ENCODE data around the gene TTC12. TPM values are rescaled to one million over a fixed set of nuclear protein-coding genes. Genes with fewer than 3 reads are reported as not detected.

Gene TTC12
- total and polyA plus RNA-seq, 2 donors (not counting 3 experiments of a cell fraction or from before 2014, with no cell fraction given): 2.2 to 2.9 TPM

- TF ChIP-seq, protein P1, sequence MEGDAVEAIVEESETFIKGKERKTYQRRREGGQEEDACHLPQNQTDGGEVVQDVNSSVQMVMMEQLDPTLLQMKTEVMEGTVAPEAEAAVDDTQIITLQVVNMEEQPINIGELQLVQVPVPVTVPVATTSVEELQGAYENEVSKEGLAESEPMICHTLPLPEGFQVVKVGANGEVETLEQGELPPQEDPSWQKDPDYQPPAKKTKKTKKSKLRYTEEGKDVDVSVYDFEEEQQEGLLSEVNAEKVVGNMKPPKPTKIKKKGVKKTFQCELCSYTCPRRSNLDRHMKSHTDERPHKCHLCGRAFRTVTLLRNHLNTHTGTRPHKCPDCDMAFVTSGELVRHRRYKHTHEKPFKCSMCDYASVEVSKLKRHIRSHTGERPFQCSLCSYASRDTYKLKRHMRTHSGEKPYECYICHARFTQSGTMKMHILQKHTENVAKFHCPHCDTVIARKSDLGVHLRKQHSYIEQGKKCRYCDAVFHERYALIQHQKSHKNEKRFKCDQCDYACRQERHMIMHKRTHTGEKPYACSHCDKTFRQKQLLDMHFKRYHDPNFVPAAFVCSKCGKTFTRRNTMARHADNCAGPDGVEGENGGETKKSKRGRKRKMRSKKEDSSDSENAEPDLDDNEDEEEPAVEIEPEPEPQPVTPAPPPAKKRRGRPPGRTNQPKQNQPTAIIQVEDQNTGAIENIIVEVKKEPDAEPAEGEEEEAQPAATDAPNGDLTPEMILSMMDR (IDR thresholded peaks at IDR 0.05; ENCODE audit: extremely low read depth in 1 of 2, insufficient read depth in 1 of 2, low read depth in 1 of 2, low read length in 2 of 2): no peak
- no peak for TF ChIP-seq JUN (IDR thresholded peaks at IDR 0.05; ENCODE audit: borderline replicate concordance, insufficient read depth, insufficient read length, low read depth)
- TF ChIP-seq EZH2 (IDR thresholded peaks at IDR 0.05; ENCODE audit: borderline replicate concordance, low read depth, low read length, severe bottlenecking): no peak
- no peak for TF ChIP-seq MYC (IDR thresholded peaks at IDR 0.05; ENCODE audit: low read depth, low read length)
- TF ChIP-seq GATA2 (IDR thresholded peaks at IDR 0.05; ENCODE audit: insufficient read depth, insufficient read length, low read depth, low read length): no peak
- no peak for TF ChIP-seq POLR2AphosphoS5 (IDR thresholded peaks at IDR 0.05; ENCODE audit: insufficient read depth, low read depth, low read length)
- TF ChIP-seq FOS (IDR thresholded peaks at IDR 0.05; ENCODE audit: borderline replicate concordance, insufficient read depth, low read length): no peak
- TF ChIP-seq, protein P2, sequence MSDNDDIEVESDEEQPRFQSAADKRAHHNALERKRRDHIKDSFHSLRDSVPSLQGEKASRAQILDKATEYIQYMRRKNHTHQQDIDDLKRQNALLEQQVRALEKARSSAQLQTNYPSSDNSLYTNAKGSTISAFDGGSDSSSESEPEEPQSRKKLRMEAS (IDR thresholded peaks at IDR 0.05; ENCODE audit: insufficient read depth, insufficient read length): no peak
- no peak for TF ChIP-seq POLR2A (IDR thresholded peaks at IDR 0.05; ENCODE audit: low read depth, low read length)
- CTCF ChIA-PET: no interaction called here
Observed at GRCh38 chr11:113316256-113316655, 1.9 kb downstream of the TTC12 start.

More at GRCh38 chr11:113316256-113316655, 1.9 kb downstream of the TTC12 start:
- intact Hi-C loops (cut with micrococcal nuclease): no loop called here
- dilution Hi-C loops (cut with MboI; ENCODE audit: extremely low pct_ligation_motif_present, low sequenced_read_pairs): no loop called here
- POLR2A ChIA-PET: no interaction called here
- Histone ChIP-seq H3K9me3 (replicated peaks; ENCODE audit: control insufficient read depth, insufficient read depth, low read length) (no peaks in the 10 kb centered on the region), H3K27ac (ENCODE audit: insufficient read depth, low read depth, low read length) (no peak overlapping the region), H2AFZ (ENCODE audit: low read depth, low read length) (no peak overlapping the region), H3K9ac (replicated peaks; ENCODE audit: extremely low read depth, insufficient read depth, low read length) (no peak overlapping the region), H3K27me3 (ENCODE audit: control insufficient read depth in 2 of 2, insufficient read depth in 2 of 2, low read length in 2 of 2) (no peaks in the 10 kb centered on the region), H3K36me3 (ENCODE audit: control insufficient read depth in 2 of 2, extremely low read depth in 1 of 2, insufficient read depth in 2 of 2, low read length in 2 of 2) (no peaks in the 10 kb centered on the region), H4K20me1 (replicated peaks; ENCODE audit: control insufficient read depth, extremely low read depth, insufficient read depth, low read length) (no peaks in the 10 kb centered on the region), H3K79me2 (ENCODE audit: control insufficient read depth, insufficient read depth, low read length) (no peaks in the 10 kb centered on the region), H3K4me3 (replicated peaks in 1 of 3; ENCODE audit: insufficient read depth in 1 of 3, low read depth in 1 of 3, low read length in 3 of 3) (no peak overlapping the region), H3K4me1 (ENCODE audit: control insufficient read depth, extremely low read depth, insufficient read depth, low read length) (peaks cover 3% of the 10 kb centered on the region), H3K9me1 (replicated peaks; ENCODE audit: control insufficient read depth, extremely low read depth, insufficient read depth, low read length) (no peaks in the 10 kb centered on the region), H3K4me2 (ENCODE audit: insufficient read depth, low read length) (no peak overlapping the region)
- no peak for FAIRE-seq
- no TSS peak for BruUV-seq (replicated peaks)
- DNase-seq (ENCODE audit: low read depth, low spot score): no peak
